22Rv1 (cell line): ENCODE data around the gene AGAP1.

Source experiments
- ZFX ChIP-seq: fragments of 450-650 bp; IDR thresholded peaks from 2 replicates; pipeline ENCODE4 v1.6.1; 2017; ENCODE audit warnings: antibody characterized with exemption, borderline replicate concordance
- TF ChIP-seq, protein P1 (sequence below): fragments of 450-650 bp; IDR thresholded peaks from 2 replicates; pipeline ENCODE4 v1.5.1; 2017; ENCODE audit warnings: mild to moderate bottlenecking

DNA sequence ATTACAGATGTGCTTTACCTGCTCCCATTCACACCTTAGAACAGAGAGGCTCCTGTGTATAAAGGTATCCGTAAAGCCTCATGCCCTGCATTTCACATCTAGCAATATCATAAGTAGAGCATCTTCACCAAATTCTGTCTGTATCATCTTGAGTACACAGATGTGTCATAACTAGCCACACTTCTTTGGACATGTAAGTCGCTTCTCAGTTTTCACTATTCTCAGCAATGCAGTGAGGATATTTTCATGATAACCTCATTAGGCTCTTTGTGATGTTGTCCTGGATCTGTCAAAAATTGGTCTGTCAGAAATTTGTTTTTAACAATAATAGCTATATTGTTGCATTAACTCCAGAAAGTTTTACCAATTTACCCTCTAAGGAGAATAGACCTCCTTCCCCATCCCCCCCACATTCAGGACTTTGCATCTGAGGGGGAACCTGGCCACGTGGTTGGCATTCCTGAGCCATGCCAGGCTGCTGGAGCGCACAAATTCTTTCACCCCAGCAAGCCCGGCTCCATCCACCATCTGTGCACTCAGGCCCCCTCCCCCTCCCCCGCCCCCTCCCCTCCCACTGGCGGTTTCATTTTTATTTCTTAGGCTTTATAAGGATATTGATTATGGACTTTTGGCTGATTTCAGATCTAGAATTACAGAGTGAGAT, 34.1 kb downstream of the AGAP1 start:
- no peak for TF ChIP-seq ZFX
- TF ChIP-seq, protein P1, sequence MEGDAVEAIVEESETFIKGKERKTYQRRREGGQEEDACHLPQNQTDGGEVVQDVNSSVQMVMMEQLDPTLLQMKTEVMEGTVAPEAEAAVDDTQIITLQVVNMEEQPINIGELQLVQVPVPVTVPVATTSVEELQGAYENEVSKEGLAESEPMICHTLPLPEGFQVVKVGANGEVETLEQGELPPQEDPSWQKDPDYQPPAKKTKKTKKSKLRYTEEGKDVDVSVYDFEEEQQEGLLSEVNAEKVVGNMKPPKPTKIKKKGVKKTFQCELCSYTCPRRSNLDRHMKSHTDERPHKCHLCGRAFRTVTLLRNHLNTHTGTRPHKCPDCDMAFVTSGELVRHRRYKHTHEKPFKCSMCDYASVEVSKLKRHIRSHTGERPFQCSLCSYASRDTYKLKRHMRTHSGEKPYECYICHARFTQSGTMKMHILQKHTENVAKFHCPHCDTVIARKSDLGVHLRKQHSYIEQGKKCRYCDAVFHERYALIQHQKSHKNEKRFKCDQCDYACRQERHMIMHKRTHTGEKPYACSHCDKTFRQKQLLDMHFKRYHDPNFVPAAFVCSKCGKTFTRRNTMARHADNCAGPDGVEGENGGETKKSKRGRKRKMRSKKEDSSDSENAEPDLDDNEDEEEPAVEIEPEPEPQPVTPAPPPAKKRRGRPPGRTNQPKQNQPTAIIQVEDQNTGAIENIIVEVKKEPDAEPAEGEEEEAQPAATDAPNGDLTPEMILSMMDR, result no peak
